Fibroblast of pulmonary artery (primary cell): ENCODE results near the gene KCNH2.

Source experiments
- DNase-seq: peaks from one replicate; pipeline ENCODE4 v3.0.0-alpha.2; 2010; ENCODE audit warnings: low read depth
- H3K4me3 ChIP-seq: replicated peaks from 2 replicates; pipeline ENCODE4 v1.5.1; 2011; ENCODE audit warnings: low read depth, mild to moderate bottlenecking, control low read depth, low read length, moderate library complexity
- CTCF ChIP-seq: IDR thresholded peaks from 2 replicates; pipeline ENCODE4 v1.5.1; 2011; ENCODE audit warnings: mild to moderate bottlenecking, control low read depth, low read length, inconsistent platforms; ENCODE audit errors: missing control alignments

Gene KCNH2

GRCh38 chr7:151020231-151020630 lies 42.1 kb upstream of the KCNH2 start:
- DNase-seq, result no peak
- TF ChIP-seq CTCF, result no peak
- H3K4me3 ChIP-seq, result no peak overlapping the region

- no peak overlapping the region for H3K4me3 ChIP-seq
- no peak for TF ChIP-seq CTCF
- DNase-seq, result no peak
Observed at GRCh38 chr7:151019130-151019447, 41.0 kb upstream of the KCNH2 start.

- TF ChIP-seq CTCF, result no peak
- no peak overlapping the region for H3K4me3 ChIP-seq
- DNase-seq, result no peak
Observed at GRCh38 chr7:151018421-151019129, 40.5 kb upstream of the KCNH2 start.

GRCh38 chr7:151017953-151018420 lies 39.9 kb upstream of the KCNH2 start:
- peak; percentile 51 for DNase-seq
- H3K4me3 ChIP-seq, result no peak overlapping the region
- TF ChIP-seq CTCF, result peak; percentile 84

GRCh38 chr7:151017370-151017952 lies 39.3 kb upstream of the KCNH2 start:
- TF ChIP-seq CTCF, result no peak
- H3K4me3 ChIP-seq, result no peak overlapping the region
- no peak for DNase-seq

- no peak for TF ChIP-seq CTCF
- H3K4me3 ChIP-seq, result no peak overlapping the region
- DNase-seq, result no peak
Observed at GRCh38 chr7:151016942-151017341, 38.8 kb upstream of the KCNH2 start.

GRCh38 chr7:151016505-151016904 lies 38.4 kb upstream of the KCNH2 start:
- no peak for TF ChIP-seq CTCF
- H3K4me3 ChIP-seq, result no peak overlapping the region
- DNase-seq, result no peak
